Stimulated activated CD4-positive, alpha-beta T cell treated with anti-CD3 and anti-CD28 coated beads, Interleukin-1b, Interleukin-23, amount 100 ng/mL, for 1 hour (primary cell): ENCODE measurements around the gene CCDC196.

Experiments used
- DNase-seq, 2 donors: peaks; one replicate each; pipeline ENCODE4 v3.0.0-alpha.2; 2020; ENCODE audit warnings: low read depth in 2 of 2

The CCDC196 gene

DNA sequence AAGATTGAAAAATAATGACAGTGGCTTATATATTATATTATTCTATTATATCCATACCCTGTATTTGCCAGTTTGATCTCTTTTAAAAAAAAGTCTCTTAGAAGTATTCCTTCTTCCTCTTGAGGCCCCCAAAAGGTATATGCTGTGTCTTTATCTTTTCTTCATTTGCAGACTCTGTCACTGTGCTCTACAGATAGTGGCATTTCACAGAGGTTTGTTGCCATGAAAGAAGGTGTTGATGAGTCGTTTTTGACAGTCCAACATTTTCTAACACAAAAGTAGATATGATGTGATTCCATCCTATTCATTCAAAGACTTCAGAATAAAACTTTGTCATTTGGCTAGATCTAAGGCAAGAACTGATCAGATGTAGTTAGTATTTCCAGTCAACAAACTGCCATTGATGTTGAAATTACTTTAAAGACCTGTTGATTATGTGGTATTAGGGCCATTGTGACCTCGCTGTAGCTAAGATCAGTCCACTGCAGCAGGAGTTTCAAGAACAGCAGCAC lies at the start of gene CCDC196:
Gene CCDC196, plus strand, starts transcription at position 462 of the 512 bp plus-strand sequence. CDS start 132 bp downstream, outside the sequence.
- DNase-seq, result no peak

- no peak for DNase-seq
These were observed 45.4 kb upstream of the CCDC196 start for GRCh38 chr14:66440801-66441200.

DNA sequence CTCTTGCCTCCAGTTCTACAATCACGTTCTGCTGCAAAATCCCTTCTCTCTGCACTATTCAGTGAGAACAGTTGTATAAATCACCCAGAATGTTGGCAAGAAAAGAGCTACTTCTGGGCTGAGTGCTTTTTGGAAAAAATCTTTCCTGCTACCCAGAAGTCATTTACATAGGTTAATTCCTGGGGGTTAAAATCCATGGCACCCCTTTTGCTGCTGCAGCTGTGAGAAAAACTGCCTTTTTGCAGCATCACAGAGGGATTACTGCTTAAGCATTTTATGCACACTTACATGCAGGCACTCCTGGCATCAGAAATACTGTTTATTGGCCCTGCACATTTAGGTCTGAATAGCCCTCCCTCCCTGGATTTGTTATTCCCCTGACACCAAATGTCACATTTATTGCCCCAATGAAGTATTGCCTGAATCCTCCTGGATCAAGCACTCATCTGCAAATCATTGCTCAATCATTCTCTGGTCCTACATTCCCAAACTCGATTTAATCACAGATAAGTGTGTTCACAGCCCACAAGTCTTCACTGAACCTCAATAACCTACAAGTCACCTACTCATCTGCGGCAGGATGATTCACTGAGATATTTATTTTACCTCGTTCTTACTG lies 43.1 kb upstream of the CCDC196 start:
- no peak for DNase-seq

DNA sequence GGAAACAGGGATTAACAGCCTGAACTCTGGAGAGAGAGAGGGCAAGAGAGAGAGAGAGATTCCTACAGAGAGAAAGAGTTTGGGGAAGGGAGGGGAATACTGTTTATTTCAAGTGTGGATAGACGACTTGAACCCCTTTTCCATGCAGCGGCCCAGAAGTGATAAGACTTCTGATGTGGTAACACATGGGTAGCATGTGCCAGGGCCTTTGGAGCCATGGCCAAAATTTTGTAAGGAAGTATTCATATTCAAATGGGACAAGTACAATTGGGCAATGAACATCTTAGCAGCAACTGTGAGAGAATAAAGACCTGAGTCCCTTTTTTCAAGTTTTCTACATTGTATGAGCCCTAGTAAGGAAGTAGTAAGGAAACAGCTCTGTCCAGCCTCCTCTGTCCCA lies 42.4 kb upstream of the CCDC196 start:
- DNase-seq, result no peak

- no peak for DNase-seq
These were observed 41.8 kb upstream of the CCDC196 start for GRCh38 chr14:66444271-66444927.

DNA sequence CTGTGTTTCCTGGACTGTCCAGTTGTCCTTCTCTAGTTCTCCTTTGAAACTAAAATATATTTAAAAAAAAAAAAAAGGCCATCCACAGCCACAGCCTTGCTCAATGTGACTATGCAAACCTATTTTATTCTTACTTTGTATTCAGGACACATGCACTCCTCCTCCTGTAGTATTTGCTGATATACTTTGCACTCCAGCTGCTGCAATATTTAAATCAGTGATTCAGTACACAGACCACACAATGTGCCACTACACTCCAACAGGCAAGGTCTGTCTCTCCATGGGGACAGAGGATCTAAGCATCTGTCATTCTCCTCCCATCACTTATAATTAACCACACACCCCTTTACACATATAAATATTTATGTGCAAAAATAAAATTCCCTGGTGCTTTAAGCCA lies 40.2 kb upstream of the CCDC196 start:
- DNase-seq, result no peak

- no peak for DNase-seq
These were observed 32.7 kb upstream of the CCDC196 start for GRCh38 chr14:66453469-66453868.

GRCh38 chr14:66459603-66460002 lies 26.6 kb upstream of the CCDC196 start:
- no peak for DNase-seq

DNA sequence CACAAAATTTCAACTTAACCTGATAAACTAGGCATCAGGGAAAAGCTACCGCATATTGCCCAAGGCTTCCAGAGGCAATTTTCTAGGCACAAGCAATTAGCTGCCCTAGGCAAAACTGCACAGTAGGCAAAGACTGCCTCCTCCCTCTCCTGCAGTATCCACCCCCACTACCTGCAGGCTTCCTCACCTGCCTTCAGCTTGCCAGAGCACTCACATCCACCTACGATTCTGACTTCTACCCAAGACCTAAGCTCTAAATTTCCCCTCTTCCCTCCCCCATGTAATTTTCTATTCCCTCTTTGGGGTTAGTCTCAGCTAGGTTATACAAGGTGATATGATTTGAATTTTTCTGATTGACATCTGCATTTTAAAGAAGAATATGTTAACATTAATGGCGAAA lies 21.9 kb upstream of the CCDC196 start:
- no peak for DNase-seq

GRCh38 chr14:66468778-66469367 lies 17.3 kb upstream of the CCDC196 start:
- no peak for DNase-seq

GRCh38 chr14:66471584-66471983 lies 14.6 kb upstream of the CCDC196 start:
- no peak for DNase-seq

- DNase-seq, result no peak
These were observed 13.9 kb upstream of the CCDC196 start for GRCh38 chr14:66472251-66472650.

- no peak for DNase-seq
These were observed 12.9 kb upstream of the CCDC196 start for GRCh38 chr14:66473223-66473622.

- DNase-seq, result no peak
These were observed 9.2 kb upstream of the CCDC196 start for GRCh38 chr14:66476964-66477363.

DNA sequence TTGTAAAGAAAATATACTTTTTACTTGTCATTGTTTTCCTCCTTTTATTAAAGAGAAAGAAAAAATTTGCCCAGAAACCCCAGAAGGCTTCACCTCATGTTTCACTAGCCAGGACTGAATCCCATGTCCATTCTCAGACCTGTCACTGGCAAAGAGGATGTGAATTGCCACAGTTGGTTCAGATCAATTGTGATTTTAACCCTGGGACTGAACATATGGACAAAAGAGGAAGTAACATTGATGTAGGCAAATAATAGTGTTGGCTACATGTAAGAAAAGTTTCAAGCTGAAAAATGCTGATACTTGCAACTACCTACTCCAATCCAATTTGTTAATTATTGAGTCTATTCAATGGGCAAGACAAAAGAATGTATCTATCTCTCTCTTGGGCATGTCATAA lies 8.6 kb upstream of the CCDC196 start:
- no peak for DNase-seq

GRCh38 chr14:66482873-66483272 lies 3.3 kb upstream of the CCDC196 start:
- DNase-seq, result no peak

DNA sequence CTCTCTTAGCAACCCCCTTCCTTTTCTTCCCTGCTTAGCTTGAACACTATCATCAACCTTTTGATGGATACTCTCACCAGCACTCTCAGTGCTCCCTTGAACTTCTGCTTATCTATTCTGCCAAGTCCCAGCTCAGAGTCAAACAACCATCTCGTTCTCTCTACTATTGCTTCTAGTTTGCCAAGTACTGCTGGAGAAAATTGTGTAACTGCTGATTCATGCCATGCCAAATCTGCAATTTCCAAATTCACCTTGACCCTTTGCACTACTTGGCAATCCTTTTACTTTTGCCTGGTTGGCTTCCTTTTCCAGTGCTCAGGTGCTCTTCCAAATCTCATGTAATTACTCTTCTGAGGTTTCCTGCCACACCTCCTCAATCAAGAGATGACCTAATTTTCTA lies 2.8 kb upstream of the CCDC196 start:
- DNase-seq, result no peak

DNA sequence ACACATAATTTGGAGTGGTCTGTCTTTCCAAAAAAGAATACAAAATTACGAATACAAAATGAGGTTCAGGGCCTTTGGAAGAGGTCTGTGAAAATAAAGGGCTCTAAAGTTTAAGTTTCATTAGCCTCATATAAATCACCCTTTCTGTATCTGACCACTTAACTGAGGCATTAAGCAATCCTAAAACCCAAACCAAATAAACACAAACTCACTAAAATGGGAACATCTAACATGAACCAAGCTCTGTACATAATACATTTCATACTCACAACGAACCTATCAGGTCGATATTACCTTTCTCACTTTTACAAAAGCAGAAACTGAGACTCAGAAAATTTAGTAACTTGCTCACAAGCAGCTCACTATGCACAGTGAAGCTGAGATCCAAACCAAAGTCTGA lies 1.1 kb upstream of the CCDC196 start:
- no peak for DNase-seq

GRCh38 chr14:66487164-66487563 lies 993 bp downstream of the CCDC196 start:
- DNase-seq, result no peak

GRCh38 chr14:66490143-66491111 lies 4.3 kb downstream of the CCDC196 start:
- DNase-seq, result no peak

GRCh38 chr14:66493750-66494149 lies 7.6 kb downstream of the CCDC196 start:
- no peak for DNase-seq
